Gastrocnemius medialis (tissue), 4 donors: ENCODE measurements around the gene PURA. TPM values are rescaled to one million over a fixed set of nuclear protein-coding genes. Genes with fewer than 3 reads are reported as not detected.

Experiments used
- ATAC-seq, 2 donors: fragments of 150-250 bp; one replicate each; pipeline ENCODE4 v1.9.1; 2016
- DNase-seq, 2 donors: peaks; one replicate each; pipeline ENCODE4 v3.0.0-alpha.2; 2019
- H3K27ac ChIP-seq, 4 donors: fragments of 200-600 bp; sonication (generic); 1 replicate in 1 of 4; 2 replicates in 3 of 4; pipeline ENCODE4 v1.5.1; 2016 to 2018; ENCODE audit warnings: mild to moderate bottlenecking in 2 of 4, moderate library complexity in 1 of 4
- H3K27me3 ChIP-seq, 3 donors: fragments of 200-600 bp; sonication (generic) in 2 of 3; 1 replicate in 1 of 3; 2 replicates in 2 of 3; pipeline versions ENCODE4 v1.5.1 to v1.6.0; 2016 to 2019; ENCODE audit warnings: mild to moderate bottlenecking in 1 of 3, moderate library complexity in 1 of 3
- H3K36me3 ChIP-seq, 2 donors: fragments of 200-600 bp; sonication (generic) in 1 of 2; one replicate each; pipeline ENCODE4 v1.5.1; 2017 to 2018
- H3K4me1 ChIP-seq, 2 donors: fragments of 200-600 bp; sonication (generic) in 1 of 2; one replicate each; pipeline ENCODE4 v1.5.1; 2016 to 2017; ENCODE audit warnings: mild to moderate bottlenecking in 2 of 2
- H3K4me3 ChIP-seq, 4 donors: fragments of 200-600 bp; sonication (generic) in 3 of 4; 1 replicate in 1 of 4; 2 replicates in 3 of 4; pipeline ENCODE4 v1.5.1; 2016 to 2019; ENCODE audit warnings: mild to moderate bottlenecking in 2 of 4
- H3K9me3 ChIP-seq, 3 donors: fragments of 200-600 bp; sonication (generic) in 2 of 3; 1 replicate in 1 of 3; 2 replicates in 2 of 3; pipeline ENCODE4 v1.5.1; 2016 to 2019
- CTCF ChIP-seq, 5 experiments: fragments of 450-650 bp in 3 of 5; fragments of 200-600 bp in 2 of 5; sonication (generic) in 2 of 5; IDR thresholded peaks in 4 of 5; conservative IDR thresholded peaks in 1 of 5; 1 replicate in 4 of 5; 2 replicates in 1 of 5; pipeline ENCODE4 v1.5.1; 2016 to 2019; ENCODE audit warnings: antibody characterized with exemption in 5 of 5, mild to moderate bottlenecking in 3 of 5, moderate library complexity in 3 of 5
- POLR2A ChIP-seq, 2 donors: fragments of 450-650 bp; IDR thresholded peaks; one replicate each; pipeline ENCODE4 v1.6.1; 2017; ENCODE audit warnings: antibody characterized with exemption in 2 of 2, mild to moderate bottlenecking in 2 of 2, moderate library complexity in 2 of 2
- in situ Hi-C, 4 donors: fragments of 200-750 bp; cut with MboI; loops; one replicate each; pipeline versions ENCODE4 v1.15.0 to v1.8.0; 2017; ENCODE audit warnings: low sequenced_read_pairs in 4 of 4
- intact Hi-C: fragments of 100-400 bp; cut with DNase I; formaldehyde crosslinking; loops from one replicate; pipeline ENCODE4 v1.15.1; 2023; ENCODE audit warnings: low total_unique reads
- total RNA-seq, 4 donors: library from RNA; depleted of rRNA; stranded (reverse); fragments of >200 nt; gene quantifications; one replicate each; pipeline versions ENCODE4 v1.1.0 to v1.2.3, GENCODE V29; 2016

Gene PURA
- total RNA-seq, 4 donors from 2014 or later = 13.6 to 20.6 (median 16.5) TPM

GRCh38 chr5:140147460-140147859, 33.6 kb downstream of the PURA start:
- intact Hi-C loops = no loop called here
- ATAC-seq = no peak
- TF ChIP-seq POLR2A (IDR thresholded peaks at IDR 0.05) (no peak), CTCF (IDR thresholded peaks at IDR 0.05 in 4 of 5, conservative IDR thresholded peaks at IDR 0.05 in 1 of 5) (no peak)

GRCh38 chr5:140148508-140148907, 34.6 kb downstream of the PURA start:
- Histone ChIP-seq H3K4me1 (peaks cover 7 to 17% of the 10 kb centered on the region in 2 donors), H3K27ac (no peak overlapping the region), H3K36me3 (no peaks in the 10 kb centered on the region), H3K9me3 (no peaks in the 10 kb centered on the region), H3K4me3 (no peak overlapping the region), H3K27me3 (no peaks in the 10 kb centered on the region)
- no peak for DNase-seq
- intact Hi-C loops (no loop called here), in situ Hi-C loops (no loop called here)
- TF ChIP-seq CTCF (IDR thresholded peaks at IDR 0.05 in 4 of 5, conservative IDR thresholded peaks at IDR 0.05 in 1 of 5) (no peak), POLR2A (IDR thresholded peaks at IDR 0.05) (no peak)
- ATAC-seq = no peak

More at GRCh38 chr5:140147460-140147859, 33.6 kb downstream of the PURA start:
- H3K36me3 ChIP-seq = no peaks in the 10 kb centered on the region
- in situ Hi-C loops = no loop called here
- no peaks in the 10 kb centered on the region for H3K27me3 ChIP-seq
- DNase-seq = no peak
- no peak overlapping the region for H3K4me3 ChIP-seq
- H3K4me1 ChIP-seq = peaks cover 7 to 15% of the 10 kb centered on the region in 2 donors
- no peaks in the 10 kb centered on the region for H3K9me3 ChIP-seq
- H3K27ac ChIP-seq = no peak overlapping the region

- intact Hi-C loops = loop anchor here (5.0 to 10.0 kb wide), 2 partner anchors 178 to 305 kb away; no protein-coding TSS in a partner anchor
These were observed 36.3 kb downstream of the PURA start for GRCh38 chr5:140150201-140150600.

GRCh38 chr5:140151144-140152021, 37.5 kb downstream of the PURA start:
- intact Hi-C loops = loop anchor here (5.0 to 10.0 kb wide), 2 partner anchors 179 to 307 kb away; no protein-coding TSS in a partner anchor
- in situ Hi-C loops = loop anchor here in 2 of 4 donors (10.0 kb wide), 1 partner anchor 367 kb away; no protein-coding TSS in a partner anchor
- no peak for DNase-seq

More at GRCh38 chr5:140150201-140150600, 36.3 kb downstream of the PURA start:
- in situ Hi-C loops = loop anchor here in 2 of 4 donors (10.0 kb wide), 1 partner anchor 365 kb away; no protein-coding TSS in a partner anchor
- Histone ChIP-seq H3K4me3 (no peak overlapping the region), H3K36me3 (no peaks in the 10 kb centered on the region), H3K4me1 (peaks cover 7 to 15% of the 10 kb centered on the region in 2 donors), H3K27ac (no peak overlapping the region), H3K27me3 (no peaks in the 10 kb centered on the region), H3K9me3 (no peaks in the 10 kb centered on the region)
- DNase-seq (no peak), ATAC-seq (no peak)
- TF ChIP-seq POLR2A (IDR thresholded peaks at IDR 0.05) = no peak
- TF ChIP-seq CTCF (IDR thresholded peaks at IDR 0.05 in 4 of 5, conservative IDR thresholded peaks at IDR 0.05 in 1 of 5) = no peak

More at GRCh38 chr5:140151144-140152021, 37.5 kb downstream of the PURA start:
- H3K36me3 ChIP-seq = no peaks in the 10 kb centered on the region
- no peak overlapping the region for H3K27ac ChIP-seq
- no peak for ATAC-seq
- TF ChIP-seq POLR2A (IDR thresholded peaks at IDR 0.05) = no peak
- no peak for TF ChIP-seq CTCF (IDR thresholded peaks at IDR 0.05 in 4 of 5, conservative IDR thresholded peaks at IDR 0.05 in 1 of 5)
- peaks cover 3 to 5% of the 10 kb centered on the region in 2 donors for H3K4me1 ChIP-seq
- H3K4me3 ChIP-seq = no peak overlapping the region
- no peaks in the 10 kb centered on the region for H3K9me3 ChIP-seq
- H3K27me3 ChIP-seq = no peaks in the 10 kb centered on the region
